Uterus (tissue), 2 donors: Measurements from ENCODE around the gene PIERCE2.

Experiments used
- CTCF ChIP-seq, 4 experiments: fragments of 200-600 bp in 2 of 4; fragments of 450-650 bp in 2 of 4; sonication (generic) in 2 of 4; IDR thresholded peaks; one replicate each; pipeline ENCODE4 v1.5.1; 2016 to 2019; ENCODE audit warnings: antibody characterized with exemption in 4 of 4, mild to moderate bottlenecking in 2 of 4, moderate library complexity in 1 of 4
- POLR2A ChIP-seq, 2 donors: fragments of 450-650 bp; IDR thresholded peaks; one replicate each; pipeline ENCODE4 v1.6.1; 2016; ENCODE audit warnings: antibody characterized with exemption in 2 of 2, mild to moderate bottlenecking in 1 of 2, moderate library complexity in 1 of 2

- TF ChIP-seq CTCF (IDR thresholded peaks at IDR 0.05) (no peak), POLR2A (IDR thresholded peaks at IDR 0.05) (no peak)
Measured at GRCh38 chr15:55379095-55379494, 29.2 kb upstream of the PIERCE2 start.
